HepG2 (cell line): Measurements from ENCODE around the gene MGST1. TPM values are rescaled to one million over a fixed set of nuclear protein-coding genes. Genes with fewer than 3 reads are reported as not detected.
A peak's percentile ranks its signal among the peaks of the same experiment; 100 is the strongest.

ENCODE experiments used
- ARID3A ChIP-seq: IDR thresholded peaks from 2 replicates; pipeline ENCODE4 v1.6.1; 2012; ENCODE audit warnings: low read depth, low read length, improper control_type of control experiment
- CC2D1A ChIP-seq: sonication (generic); formaldehyde crosslinking; IDR thresholded peaks from 2 replicates; pipeline ENCODE4 v1.8.1; 2023; ENCODE audit warnings: mild to moderate bottlenecking, missing genetic modification reagents
- DMAP1 ChIP-seq: IDR thresholded peaks from 2 replicates; pipeline ENCODE4 v1.6.1; 2016
- ETV5 ChIP-seq: IDR thresholded peaks from 2 replicates; pipeline ENCODE4 v1.6.1; 2018; ENCODE audit warnings: missing biosample characterization, missing genetic modification reagents, inconsistent platforms, borderline replicate concordance
- FOXP4 ChIP-seq: sonication (generic); formaldehyde crosslinking; IDR thresholded peaks from 2 replicates; pipeline ENCODE4 v1.4.0; 2020; ENCODE audit warnings: missing genetic modification reagents
- GTF3A ChIP-seq: sonication (generic); formaldehyde crosslinking; conservative IDR thresholded peaks from 2 replicates; pipeline ENCODE4 v1.4.0; 2020; ENCODE audit warnings: mild to moderate bottlenecking, missing genetic modification reagents
- MIER2 ChIP-seq: IDR thresholded peaks from 2 replicates; pipeline ENCODE4 v1.6.1; 2016; ENCODE audit warnings: missing biosample characterization, missing genetic modification reagents
- MTERF4 ChIP-seq: sonication (generic); formaldehyde crosslinking; IDR thresholded peaks from 2 replicates; pipeline ENCODE4 v1.8.0; 2023; ENCODE audit warnings: mild to moderate bottlenecking, missing genetic modification reagents
- NFE2 ChIP-seq: sonication (generic); formaldehyde crosslinking; IDR thresholded peaks from 2 replicates; pipeline ENCODE4 v1.4.0; 2020; ENCODE audit warnings: missing genetic modification reagents
- NRL ChIP-seq: sonication (generic); formaldehyde crosslinking; IDR thresholded peaks from 2 replicates; pipeline ENCODE4 v1.5.0; 2020; ENCODE audit warnings: missing genetic modification reagents, mild to moderate bottlenecking, moderate library complexity, borderline replicate concordance
- POLR2A ChIP-seq, 2 experiments: IDR thresholded peaks; 2 replicates each; pipeline ENCODE4 v1.6.1; 2011; ENCODE audit warnings: low read depth in 2 of 2, low read length in 2 of 2, mild to moderate bottlenecking in 1 of 2, moderate library complexity in 1 of 2; ENCODE audit not compliant: insufficient read depth in 1 of 2
- RAD21 ChIP-seq: fragments of 450-650 bp; formaldehyde crosslinking; IDR thresholded peaks from 2 replicates; pipeline ENCODE4 v1.5.0; 2020; ENCODE audit warnings: mild to moderate bottlenecking
- RBM39 ChIP-seq: fragments of 200-400 bp; formaldehyde crosslinking; IDR thresholded peaks from one replicate; pipeline ENCODE4 v1.6.1; 2018; ENCODE audit warnings: antibody characterized with exemption, mild to moderate bottlenecking, low read depth, low read length; ENCODE audit not compliant: poor library complexity, severe bottlenecking
- RXRB ChIP-seq: IDR thresholded peaks from 2 replicates; pipeline ENCODE4 v1.6.1; 2016; ENCODE audit warnings: borderline replicate concordance, missing genetic modification reagents, missing compliant biosample characterization
- SUZ12 ChIP-seq: fragments of 150-350 bp; IDR thresholded peaks from 2 replicates; pipeline ENCODE4 v1.6.1; 2014; ENCODE audit warnings: low read depth, low read length
- YY1 ChIP-seq: IDR thresholded peaks from 2 replicates; pipeline ENCODE4 v1.6.1; 2011; ENCODE audit warnings: low read length, low read depth, moderate library complexity, mild to moderate bottlenecking; ENCODE audit not compliant: insufficient read depth, insufficient replicate concordance
- ZBTB14 ChIP-seq: sonication (generic); formaldehyde crosslinking; IDR thresholded peaks from 2 replicates; pipeline ENCODE4 v1.4.0; 2020; ENCODE audit warnings: missing genetic modification reagents
- ZEB1 ChIP-seq: IDR thresholded peaks from 2 replicates; pipeline ENCODE4 v1.6.1; 2012; ENCODE audit warnings: mild to moderate bottlenecking, low read depth, inconsistent platforms; ENCODE audit not compliant: insufficient replicate concordance
- ZFP36 ChIP-seq: fragments of 150-350 bp; IDR thresholded peaks from 2 replicates; pipeline ENCODE4 v1.6.1; 2018; ENCODE audit warnings: borderline replicate concordance, low read length, low read depth; ENCODE audit not compliant: partially characterized antibody
- ZNF251 ChIP-seq: sonication (generic); formaldehyde crosslinking; IDR thresholded peaks from 2 replicates; pipeline ENCODE4 v1.9.0; 2021; ENCODE audit warnings: mild to moderate bottlenecking, missing genetic modification reagents
- ZNF317 ChIP-seq: sonication (generic); formaldehyde crosslinking; IDR thresholded peaks from 2 replicates; pipeline ENCODE4 v1.5.0; 2020; ENCODE audit warnings: mild to moderate bottlenecking, missing genetic modification reagents
- ZNF326 ChIP-seq: sonication (generic); formaldehyde crosslinking; IDR thresholded peaks from 2 replicates; pipeline ENCODE4 v1.4.0; 2020; ENCODE audit warnings: missing genetic modification reagents, borderline replicate concordance
- ZNF382 ChIP-seq: sonication (generic); formaldehyde crosslinking; IDR thresholded peaks from 2 replicates; pipeline ENCODE4 v1.5.0; 2020; ENCODE audit warnings: missing genetic modification reagents, mild to moderate bottlenecking, borderline replicate concordance
- ZNF431 ChIP-seq: sonication (generic); formaldehyde crosslinking; IDR thresholded peaks from 2 replicates; pipeline ENCODE4 v1.9.0; 2022; ENCODE audit warnings: missing genetic modification reagents, low read depth, mild to moderate bottlenecking, borderline replicate concordance
- ZNF660 ChIP-seq: sonication (generic); formaldehyde crosslinking; IDR thresholded peaks from 2 replicates; pipeline ENCODE4 v1.5.1; 2020; ENCODE audit warnings: mild to moderate bottlenecking, low read depth, missing genetic modification reagents, borderline replicate concordance
- ZNF740 ChIP-seq: sonication (generic); formaldehyde crosslinking; IDR thresholded peaks from 2 replicates; pipeline ENCODE4 v1.4.0; 2020; ENCODE audit warnings: missing genetic modification reagents
- ZZZ3 ChIP-seq: sonication (generic); formaldehyde crosslinking; IDR thresholded peaks from 2 replicates; pipeline ENCODE4 v1.4.0; 2020; ENCODE audit warnings: missing genetic modification reagents, mild to moderate bottlenecking, borderline replicate concordance
- polyA plus RNA-seq, 8 experiments: library from polyadenylated mRNA; depleted of rRNA in 3 of 8; stranded (reverse) in 7 of 8; unstranded in 1 of 8; fragments of >200 nt; fragmentation: Illumina TruSeq in 4 of 8; extraction: Trizol in 4 of 8; gene quantifications; 2 replicates each; pipeline versions ENCODE4 v1.2.1 to v1.2.3, GENCODE V29; 2011 to 2016; ENCODE audit warnings: low read depth in 4 of 8, missing spikeins in 1 of 8, mixed read lengths in 1 of 8; ENCODE audit not compliant: insufficient read depth in 1 of 8
- total RNA-seq, 5 experiments: library from RNA; depleted of rRNA; stranded (reverse); fragments of >200 nt; fragmentation: Illumina TruSeq; extraction: Trizol; gene quantifications; 2 replicates each; pipeline ENCODE4 v1.2.3, GENCODE V29; 2016; ENCODE audit warnings: low read depth in 1 of 5

MGST1 gene
- total and polyA plus RNA-seq, 2 of the 13 experiments (the other 11 are each of a cell fraction or from before 2014, with no cell fraction given) = 119 to 152 TPM

GRCh38 chr12:16349131-16349460 is 1.7 kb downstream of the MGST1 start (continued):
- no peak for TF ChIP-seq RBM39
- TF ChIP-seq SUZ12 = no peak
- TF ChIP-seq RAD21 = no peak
- TF ChIP-seq ETV5 (CRISPR knock-in tag) = no peak
- no peak for TF ChIP-seq ZNF251 (CRISPR knock-in tag)
- TF ChIP-seq ZNF317 (CRISPR knock-in tag) = no peak
- TF ChIP-seq ZBTB14 (CRISPR knock-in tag) = no peak
- peak; percentile 26; the same call in 1 of the 2 replicates for TF ChIP-seq ARID3A
- TF ChIP-seq ZNF326 (CRISPR knock-in tag) = no peak
- no peak for TF ChIP-seq ZFP36
- no peak for TF ChIP-seq GTF3A (CRISPR knock-in tag)
- peak; percentile 93 for TF ChIP-seq NFE2
- TF ChIP-seq CC2D1A (CRISPR knock-in tag) = no peak
- TF ChIP-seq ZNF660 (CRISPR knock-in tag) = no peak
- no peak for TF ChIP-seq NRL (CRISPR knock-in tag)
- no peak for TF ChIP-seq ZZZ3 (CRISPR knock-in tag)
- TF ChIP-seq POLR2A (IDR thresholded peaks at IDR 0.05; ENCODE audit: insufficient read depth in 1 of 2, low read depth in 2 of 2, low read length in 2 of 2) = peak in 1 of 2 experiments; percentile 19; a peak in 1 of 4 replicates
- no peak for TF ChIP-seq ZEB1
- no peak for TF ChIP-seq YY1
- TF ChIP-seq FOXP4 (CRISPR knock-in tag) = no peak
- no peak for TF ChIP-seq MTERF4 (CRISPR knock-in tag)
- TF ChIP-seq ZNF382 = no peak
- TF ChIP-seq RXRB (CRISPR knock-in tag) = 0 out of 2 replicates have a peak, but pooled peaks have one; percentile 37
- no peak for TF ChIP-seq ZNF740
- no peak for TF ChIP-seq DMAP1 (CRISPR knock-in tag)
- no peak for TF ChIP-seq MIER2 (CRISPR knock-in tag)
- no peak for TF ChIP-seq ZNF431
